GM19193 (cell line): ENCODE results near the gene CAMTA1.

ENCODE experiments used
- POLR2A ChIP-seq: IDR thresholded peaks from 4 replicates; pipeline ENCODE4 v1.6.1; 2011; ENCODE audit not compliant: insufficient read depth, insufficient read length; ENCODE audit errors: extremely low read depth

Gene CAMTA1

GRCh38 chr1:6935911-6936690, 150.8 kb downstream of the CAMTA1 start:
- TF ChIP-seq POLR2A, result no peak

GRCh38 chr1:6937048-6937447, 151.8 kb downstream of the CAMTA1 start:
- TF ChIP-seq POLR2A, result no peak

GRCh38 chr1:6939363-6939762, 154.1 kb downstream of the CAMTA1 start:
- no peak for TF ChIP-seq POLR2A

- no peak for TF ChIP-seq POLR2A
Measured at GRCh38 chr1:6941786-6942185, 156.5 kb downstream of the CAMTA1 start.

- TF ChIP-seq POLR2A, result no peak
Measured at GRCh38 chr1:6942990-6943389, 157.7 kb downstream of the CAMTA1 start.

- no peak for TF ChIP-seq POLR2A
Measured at GRCh38 chr1:6944434-6944833, 159.2 kb downstream of the CAMTA1 start.

GRCh38 chr1:6947952-6948351, 162.7 kb downstream of the CAMTA1 start:
- no peak for TF ChIP-seq POLR2A

- no peak for TF ChIP-seq POLR2A
Measured at GRCh38 chr1:6948416-6948815, 163.2 kb downstream of the CAMTA1 start.

- TF ChIP-seq POLR2A, result no peak
Measured at GRCh38 chr1:6948861-6949260, 163.6 kb downstream of the CAMTA1 start.

GRCh38 chr1:6950001-6950765, 164.9 kb downstream of the CAMTA1 start:
- TF ChIP-seq POLR2A, result no peak

GRCh38 chr1:6951536-6951935, 166.3 kb downstream of the CAMTA1 start:
- no peak for TF ChIP-seq POLR2A

GRCh38 chr1:6953216-6953615, 168.0 kb downstream of the CAMTA1 start:
- TF ChIP-seq POLR2A, result no peak

- no peak for TF ChIP-seq POLR2A
Measured at GRCh38 chr1:6953907-6954364, 168.7 kb downstream of the CAMTA1 start.

- TF ChIP-seq POLR2A, result no peak
Measured at GRCh38 chr1:6954591-6954990, 169.3 kb downstream of the CAMTA1 start.

GRCh38 chr1:6955357-6956094, 170.3 kb downstream of the CAMTA1 start:
- TF ChIP-seq POLR2A, result no peak
